ENCODE measurements around the gene PAX1. TPM values are rescaled to one million over a fixed set of nuclear protein-coding genes. Genes with fewer than 3 reads are reported as not detected.

The PAX1 gene
- polyA plus RNA-seq, 1 of the 3 experiments (the other 2 are of a cell fraction) = not detected

DNA sequence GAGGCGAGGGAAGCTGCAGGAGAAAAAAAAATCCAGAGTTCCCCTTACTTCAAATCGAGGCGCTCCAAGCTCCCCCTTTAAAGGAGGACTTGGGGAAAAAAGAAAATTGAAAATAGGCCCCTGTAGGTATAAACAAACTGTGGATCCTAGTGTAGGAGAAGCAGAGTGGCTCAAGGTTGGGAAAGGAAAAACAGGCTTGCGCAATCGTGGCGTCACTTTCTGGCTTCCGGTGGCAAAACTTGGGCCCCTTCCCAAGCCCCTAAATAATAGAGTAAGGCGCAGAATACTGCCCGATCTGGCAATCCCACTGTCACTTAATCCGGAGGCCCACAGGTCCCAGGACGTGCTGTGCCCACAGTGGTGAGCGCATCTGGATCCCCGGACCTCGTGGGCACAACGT lies 8.0 kb downstream of the PAX1 start:
- no peaks in the 10 kb centered on the region for H3K36me3 ChIP-seq (replicated peaks in 1 of 2; ENCODE audit: control insufficient read depth in 1 of 2, insufficient read depth in 2 of 2, low read length in 1 of 2)
- WGBS (ENCODE audit: low lambda C conversion rate) = 10% methylated on average over 7 of the region's 15 CpGs

GRCh38 chr20:21713901-21714296 lies 8.4 kb downstream of the PAX1 start:
- H3K27ac ChIP-seq (ENCODE audit: low read depth in 2 of 2, low read length in 1 of 2) = no peak overlapping the region
- H2AFZ ChIP-seq (ENCODE audit: low read depth) = no peak overlapping the region
- H3K4me1 ChIP-seq (ENCODE audit: control insufficient read depth in 1 of 2, insufficient read depth in 2 of 2, low read depth in 1 of 2, low read length in 1 of 2) = no peaks in the 10 kb centered on the region
- no peak overlapping the region for H3K4me3 ChIP-seq (ENCODE audit: low read depth in 2 of 2, low read length in 1 of 2)
- CTCF ChIA-PET = interaction anchor here (1.2 to 2.6 kb wide), 2 partner anchors 9 to 11 kb away, joined by 3 to 13 read pairs; no protein-coding TSS in a partner anchor
- peaks cover 80% of the 10 kb centered on the region for H3K27me3 ChIP-seq (ENCODE audit: insufficient read depth)
- DNase-seq = no peak
- H4K20me1 ChIP-seq (ENCODE audit: insufficient read depth) = no peaks in the 10 kb centered on the region
- no peaks in the 10 kb centered on the region for H3K9me3 ChIP-seq
- no peaks in the 10 kb centered on the region for H3K79me2 ChIP-seq (ENCODE audit: insufficient read depth)
- no peak overlapping the region for H3K9ac ChIP-seq
- H3K9me2 ChIP-seq = no peaks in the 10 kb centered on the region
- H3K36me3 ChIP-seq (replicated peaks in 1 of 2; ENCODE audit: control insufficient read depth in 1 of 2, insufficient read depth in 2 of 2, low read length in 1 of 2) = no peaks in the 10 kb centered on the region
- no peaks in the 10 kb centered on the region for H3F3A ChIP-seq (replicated peaks; ENCODE audit: insufficient read depth)
- 12% methylated on average over 14 of the region's 26 CpGs for WGBS (ENCODE audit: low lambda C conversion rate)
- POLR2A ChIA-PET = no interaction called here
- no peak overlapping the region for H3K4me2 ChIP-seq
- TF ChIP-seq SMC3 (IDR thresholded peaks at IDR 0.05; ENCODE audit: low read depth, low read length) (no peak), YY1 (IDR thresholded peaks at IDR 0.05; ENCODE audit: low read depth) (no peak), CHD2 (IDR thresholded peaks at IDR 0.05; ENCODE audit: low read length, partially characterized antibody) (no peak), JUND (IDR thresholded peaks at IDR 0.05) (no peak), NRF1 (IDR thresholded peaks at IDR 0.05; ENCODE audit: low read depth, low read length) (no peak), GABPA (IDR thresholded peaks at IDR 0.05; ENCODE audit: low read depth) (no peak), GATA2 (CRISPR knock-in tag; IDR thresholded peaks at IDR 0.05) (no peak), RAD21 (IDR thresholded peaks at IDR 0.05; ENCODE audit: low read length) (no peak), RCOR1 (IDR thresholded peaks at IDR 0.05; ENCODE audit: low read length) (no peak), TAF1 (IDR thresholded peaks at IDR 0.05; ENCODE audit: borderline replicate concordance, low read depth, low read length) (no peak), EP300 (IDR thresholded peaks at IDR 0.05; ENCODE audit: borderline replicate concordance in 1 of 2, low read depth in 1 of 2, low read length in 1 of 2) (no peak), REST (IDR thresholded peaks at IDR 0.05; ENCODE audit: low read depth, low read length) (no peak), EZH2phosphoT487 (IDR thresholded peaks at IDR 0.05; ENCODE audit: borderline replicate concordance, low read depth) (no peak), USF2 (IDR thresholded peaks at IDR 0.05; ENCODE audit: borderline replicate concordance, low read depth, low read length) (no peak), MXI1 (IDR thresholded peaks at IDR 0.05; ENCODE audit: low read depth, low read length) (no peak), MEF2A (IDR thresholded peaks at IDR 0.05; ENCODE audit: borderline replicate concordance, low read depth) (no peak)
- TF ChIP-seq, protein P1, sequence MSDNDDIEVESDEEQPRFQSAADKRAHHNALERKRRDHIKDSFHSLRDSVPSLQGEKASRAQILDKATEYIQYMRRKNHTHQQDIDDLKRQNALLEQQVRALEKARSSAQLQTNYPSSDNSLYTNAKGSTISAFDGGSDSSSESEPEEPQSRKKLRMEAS (IDR thresholded peaks at IDR 0.05; ENCODE audit: low read depth) = no peak
- TF ChIP-seq, protein P2, sequence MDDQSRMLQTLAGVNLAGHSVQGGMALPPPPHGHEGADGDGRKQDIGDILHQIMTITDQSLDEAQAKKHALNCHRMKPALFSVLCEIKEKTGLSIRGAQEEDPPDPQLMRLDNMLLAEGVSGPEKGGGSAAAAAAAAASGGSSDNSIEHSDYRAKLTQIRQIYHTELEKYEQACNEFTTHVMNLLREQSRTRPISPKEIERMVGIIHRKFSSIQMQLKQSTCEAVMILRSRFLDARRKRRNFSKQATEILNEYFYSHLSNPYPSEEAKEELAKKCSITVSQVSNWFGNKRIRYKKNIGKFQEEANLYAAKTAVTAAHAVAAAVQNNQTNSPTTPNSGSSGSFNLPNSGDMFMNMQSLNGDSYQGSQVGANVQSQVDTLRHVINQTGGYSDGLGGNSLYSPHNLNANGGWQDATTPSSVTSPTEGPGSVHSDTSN (IDR thresholded peaks at IDR 0.05) = no peak
- TF ChIP-seq, protein P3, sequence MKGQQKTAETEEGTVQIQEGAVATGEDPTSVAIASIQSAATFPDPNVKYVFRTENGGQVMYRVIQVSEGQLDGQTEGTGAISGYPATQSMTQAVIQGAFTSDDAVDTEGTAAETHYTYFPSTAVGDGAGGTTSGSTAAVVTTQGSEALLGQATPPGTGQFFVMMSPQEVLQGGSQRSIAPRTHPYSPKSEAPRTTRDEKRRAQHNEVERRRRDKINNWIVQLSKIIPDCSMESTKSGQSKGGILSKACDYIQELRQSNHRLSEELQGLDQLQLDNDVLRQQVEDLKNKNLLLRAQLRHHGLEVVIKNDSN (IDR thresholded peaks at IDR 0.05; ENCODE audit: borderline replicate concordance, low read depth) = no peak

More for the DNA sequence above, 8.0 kb downstream of the PAX1 start:
- ChIA-PET CTCF (interaction anchor here (1.2 to 2.6 kb wide), 2 partner anchors 10 kb away, joined by 3 to 13 read pairs; no protein-coding TSS in a partner anchor), POLR2A (no interaction called here)
- H3K9me3 ChIP-seq = no peaks in the 10 kb centered on the region
- no peak overlapping the region for H3K4me2 ChIP-seq
- H3K9ac ChIP-seq = no peak overlapping the region
- no peaks in the 10 kb centered on the region for H3F3A ChIP-seq (replicated peaks; ENCODE audit: insufficient read depth)
- no peak for DNase-seq
- H3K27me3 ChIP-seq (ENCODE audit: insufficient read depth) = peaks cover 84% of the 10 kb centered on the region
- H3K4me3 ChIP-seq (ENCODE audit: low read depth in 2 of 2, low read length in 1 of 2) = no peak overlapping the region
- H3K4me1 ChIP-seq (ENCODE audit: control insufficient read depth in 1 of 2, insufficient read depth in 2 of 2, low read depth in 1 of 2, low read length in 1 of 2) = no peaks in the 10 kb centered on the region
- H3K9me2 ChIP-seq = no peaks in the 10 kb centered on the region
- H4K20me1 ChIP-seq (ENCODE audit: insufficient read depth) = no peaks in the 10 kb centered on the region
- no peak for TF ChIP-seq CHD2 (IDR thresholded peaks at IDR 0.05; ENCODE audit: low read length, partially characterized antibody)
- no peak for TF ChIP-seq NRF1 (IDR thresholded peaks at IDR 0.05; ENCODE audit: low read depth, low read length)
- no peak for TF ChIP-seq TAF1 (IDR thresholded peaks at IDR 0.05; ENCODE audit: borderline replicate concordance, low read depth, low read length)
- no peak for TF ChIP-seq RCOR1 (IDR thresholded peaks at IDR 0.05; ENCODE audit: low read length)
- TF ChIP-seq POLR2AphosphoS5 (IDR thresholded peaks at IDR 0.05; ENCODE audit: low read depth, low read length) = no peak
- no peak for TF ChIP-seq FOXM1 (IDR thresholded peaks at IDR 0.05; ENCODE audit: low read depth)
- TF ChIP-seq, protein P1 (IDR thresholded peaks at IDR 0.05; ENCODE audit: low read depth) = no peak
- no peak overlapping the region for H2AFZ ChIP-seq (ENCODE audit: low read depth)
- no peaks in the 10 kb centered on the region for H3K79me2 ChIP-seq (ENCODE audit: insufficient read depth)
- no peak overlapping the region for H3K27ac ChIP-seq (ENCODE audit: low read depth in 2 of 2, low read length in 1 of 2)

All from SK-N-SH (cell line).